ENCODE measurements around the gene CDR2. TPM values are rescaled to one million over a fixed set of nuclear protein-coding genes. Genes with fewer than 3 reads are reported as not detected.

CDR2 gene
- total and polyA plus RNA-seq, 2 of the 13 experiments (the other 11 are each of a cell fraction or from before 2014, with no cell fraction given) = 59.0 to 78.9 TPM

DNA sequence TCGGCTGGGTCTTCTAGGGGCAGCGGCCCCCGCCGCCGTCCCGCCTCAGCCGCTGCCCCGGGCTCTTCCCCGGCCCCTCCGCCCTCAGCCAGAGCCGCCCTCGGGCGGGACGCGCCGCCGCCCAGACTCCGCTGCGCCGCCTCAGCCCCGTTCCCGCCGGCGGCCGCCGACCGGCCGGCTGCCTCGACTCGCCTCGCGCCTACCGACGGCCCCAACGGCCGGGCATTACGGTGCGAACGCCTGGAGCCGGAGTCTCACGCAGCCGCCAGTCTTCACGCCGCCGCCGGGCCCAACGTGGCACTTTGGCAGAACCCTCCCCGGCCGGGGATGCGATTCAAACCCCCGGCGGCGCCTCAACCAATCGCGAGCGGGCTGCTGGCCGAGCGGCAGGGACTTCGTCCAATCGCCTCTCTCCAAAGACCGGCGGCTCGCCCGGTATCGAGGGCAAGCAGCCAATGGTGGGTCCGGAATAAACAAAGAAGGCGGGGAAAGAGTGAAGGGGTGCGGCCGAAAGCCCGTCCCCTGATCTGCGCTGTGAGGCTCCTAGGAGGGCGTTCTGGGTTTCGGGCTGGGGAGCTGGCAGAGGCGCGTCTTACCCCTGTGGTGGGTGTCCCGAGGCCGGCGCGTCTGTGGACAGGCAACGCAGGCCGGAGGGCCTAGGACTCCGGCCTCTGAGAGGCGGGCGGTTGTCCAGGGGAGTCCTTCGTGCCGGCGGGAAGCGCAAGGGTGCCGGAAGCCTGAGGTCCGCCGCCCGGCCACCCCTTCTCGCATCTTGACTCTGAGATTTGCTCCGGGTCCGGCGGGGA, at the start of gene CDR2 (continued):
- TF ChIP-seq HNF4G (IDR thresholded peaks at IDR 0.05; ENCODE audit: borderline replicate concordance, low read depth, low read length) (no peak), HNF4G (CRISPR knock-in tag; IDR thresholded peaks at IDR 0.05; ENCODE audit: borderline replicate concordance, low read depth) (no peak), ZNF44 (CRISPR knock-in tag; IDR thresholded peaks at IDR 0.05) (peak; percentile 95), NFKBIZ (CRISPR knock-in tag; IDR thresholded peaks at IDR 0.05) (no peak), FOXA1 (IDR thresholded peaks at IDR 0.05) (no peak), FOXA1 (CRISPR knock-in tag; IDR thresholded peaks at IDR 0.05) (0 out of 2 replicates have a peak, but pooled peaks have one; percentile 10), BHLHE40 (IDR thresholded peaks at IDR 0.05; ENCODE audit: low read length) (no peak), ATRX (CRISPR knock-in tag; IDR thresholded peaks at IDR 0.05; ENCODE audit: borderline replicate concordance) (no peak), LCORL (IDR thresholded peaks at IDR 0.05) (no peak), LCORL (CRISPR knock-in tag; IDR thresholded peaks at IDR 0.05) (peak; percentile 95), FOXM1 (CRISPR knock-in tag; IDR thresholded peaks at IDR 0.05) (peak; percentile 78; the same call in 1 of the 2 replicates), TCF7L2 (IDR thresholded peaks at IDR 0.05; ENCODE audit: low read depth, low read length) (no peak), DPF2 (CRISPR knock-in tag; IDR thresholded peaks at IDR 0.05; ENCODE audit: borderline replicate concordance, low read depth) (no peak), SP5 (CRISPR knock-in tag; IDR thresholded peaks at IDR 0.05; ENCODE audit: borderline replicate concordance, low read depth) (peak; percentile 64; the same call in 1 of the 2 replicates), ZNF552 (CRISPR knock-in tag; IDR thresholded peaks at IDR 0.05; ENCODE audit: borderline replicate concordance) (no peak), HNF4A (CRISPR knock-in tag; IDR thresholded peaks at IDR 0.05) (peak; percentile 22; the same call in 1 of the 2 replicates), ZNF296 (CRISPR knock-in tag; conservative IDR thresholded peaks at IDR 0.05) (no peak), ZNF747 (CRISPR knock-in tag; IDR thresholded peaks at IDR 0.05; ENCODE audit: borderline replicate concordance) (no peak; the same call in 1 of the 2 replicates), ZNF780A (CRISPR knock-in tag; IDR thresholded peaks at IDR 0.05) (no peak), ZNF501 (CRISPR knock-in tag; IDR thresholded peaks at IDR 0.05) (peak; percentile 76; the same call in 1 of the 2 replicates), EZH2 (conservative IDR thresholded peaks at IDR 0.05; ENCODE audit: low read depth, low read length) (no peak), CREB1 (IDR thresholded peaks at IDR 0.05) (peak; percentile 75), CREB1 (CRISPR knock-in tag; IDR thresholded peaks at IDR 0.05) (no peak; the same call in 1 of the 2 replicates)
- TF ChIP-seq, protein P1, sequence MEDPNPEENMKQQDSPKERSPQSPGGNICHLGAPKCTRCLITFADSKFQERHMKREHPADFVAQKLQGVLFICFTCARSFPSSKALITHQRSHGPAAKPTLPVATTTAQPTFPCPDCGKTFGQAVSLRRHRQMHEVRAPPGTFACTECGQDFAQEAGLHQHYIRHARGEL (CRISPR knock-in tag; IDR thresholded peaks at IDR 0.05) = peak; percentile 50; the same call in 1 of the 2 replicates
- TF ChIP-seq, protein P2, sequence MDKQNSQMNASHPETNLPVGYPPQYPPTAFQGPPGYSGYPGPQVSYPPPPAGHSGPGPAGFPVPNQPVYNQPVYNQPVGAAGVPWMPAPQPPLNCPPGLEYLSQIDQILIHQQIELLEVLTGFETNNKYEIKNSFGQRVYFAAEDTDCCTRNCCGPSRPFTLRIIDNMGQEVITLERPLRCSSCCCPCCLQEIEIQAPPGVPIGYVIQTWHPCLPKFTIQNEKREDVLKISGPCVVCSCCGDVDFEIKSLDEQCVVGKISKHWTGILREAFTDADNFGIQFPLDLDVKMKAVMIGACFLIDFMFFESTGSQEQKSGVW (CRISPR knock-in tag; IDR thresholded peaks at IDR 0.05; ENCODE audit: borderline replicate concordance) = no peak
- TF ChIP-seq, protein P3, sequence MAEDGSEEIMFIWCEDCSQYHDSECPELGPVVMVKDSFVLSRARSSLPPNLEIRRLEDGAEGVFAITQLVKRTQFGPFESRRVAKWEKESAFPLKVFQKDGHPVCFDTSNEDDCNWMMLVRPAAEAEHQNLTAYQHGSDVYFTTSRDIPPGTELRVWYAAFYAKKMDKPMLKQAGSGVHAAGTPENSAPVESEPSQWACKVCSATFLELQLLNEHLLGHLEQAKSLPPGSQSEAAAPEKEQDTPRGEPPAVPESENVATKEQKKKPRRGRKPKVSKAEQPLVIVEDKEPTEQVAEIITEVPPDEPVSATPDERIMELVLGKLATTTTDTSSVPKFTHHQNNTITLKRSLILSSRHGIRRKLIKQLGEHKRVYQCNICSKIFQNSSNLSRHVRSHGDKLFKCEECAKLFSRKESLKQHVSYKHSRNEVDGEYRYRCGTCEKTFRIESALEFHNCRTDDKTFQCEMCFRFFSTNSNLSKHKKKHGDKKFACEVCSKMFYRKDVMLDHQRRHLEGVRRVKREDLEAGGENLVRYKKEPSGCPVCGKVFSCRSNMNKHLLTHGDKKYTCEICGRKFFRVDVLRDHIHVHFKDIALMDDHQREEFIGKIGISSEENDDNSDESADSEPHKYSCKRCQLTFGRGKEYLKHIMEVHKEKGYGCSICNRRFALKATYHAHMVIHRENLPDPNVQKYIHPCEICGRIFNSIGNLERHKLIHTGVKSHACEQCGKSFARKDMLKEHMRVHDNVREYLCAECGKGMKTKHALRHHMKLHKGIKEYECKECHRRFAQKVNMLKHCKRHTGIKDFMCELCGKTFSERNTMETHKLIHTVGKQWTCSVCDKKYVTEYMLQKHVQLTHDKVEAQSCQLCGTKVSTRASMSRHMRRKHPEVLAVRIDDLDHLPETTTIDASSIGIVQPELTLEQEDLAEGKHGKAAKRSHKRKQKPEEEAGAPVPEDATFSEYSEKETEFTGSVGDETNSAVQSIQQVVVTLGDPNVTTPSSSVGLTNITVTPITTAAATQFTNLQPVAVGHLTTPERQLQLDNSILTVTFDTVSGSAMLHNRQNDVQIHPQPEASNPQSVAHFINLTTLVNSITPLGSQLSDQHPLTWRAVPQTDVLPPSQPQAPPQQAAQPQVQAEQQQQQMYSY (CRISPR knock-in tag; IDR thresholded peaks at IDR 0.05) = no peak; the same call in 1 of the 2 replicates
- TF ChIP-seq, protein P4, sequence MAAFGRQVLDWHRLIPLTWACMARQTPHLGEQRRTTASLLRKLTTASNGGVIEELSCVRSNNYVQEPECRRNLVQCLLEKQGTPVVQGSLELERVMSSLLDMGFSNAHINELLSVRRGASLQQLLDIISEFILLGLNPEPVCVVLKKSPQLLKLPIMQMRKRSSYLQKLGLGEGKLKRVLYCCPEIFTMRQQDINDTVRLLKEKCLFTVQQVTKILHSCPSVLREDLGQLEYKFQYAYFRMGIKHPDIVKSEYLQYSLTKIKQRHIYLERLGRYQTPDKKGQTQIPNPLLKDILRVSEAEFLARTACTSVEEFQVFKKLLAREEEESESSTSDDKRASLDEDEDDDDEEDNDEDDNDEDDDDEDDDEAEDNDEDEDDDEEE (CRISPR knock-in tag; IDR thresholded peaks at IDR 0.05) = no peak; the same call in 1 of the 2 replicates

All from HepG2 (cell line).